H9 (cell line): Measurements from ENCODE around the gene ATG12. TPM values are rescaled to one million over a fixed set of nuclear protein-coding genes. Genes with fewer than 3 reads are reported as not detected.
A peak's percentile ranks its signal among the peaks of the same experiment; 100 is the strongest.

Experiments used
- DNase-seq: peaks from one replicate; pipeline ENCODE4 v3.0.0-alpha.2; 2017
- H2AFZ ChIP-seq: one replicate; pipeline ENCODE4 v1.6.1; 2013; ENCODE audit warnings: mild to moderate bottlenecking, low read length, control low read depth, moderate library complexity
- H2AK5ac ChIP-seq: 2 replicates; pipeline ENCODE4 v1.6.1; 2013; ENCODE audit warnings: low read length, control low read depth, mixed read lengths; ENCODE audit not compliant: insufficient read length
- H2BK120ac ChIP-seq: one replicate; pipeline ENCODE4 v1.6.1; 2013; ENCODE audit warnings: low read depth, mild to moderate bottlenecking, low read length, control low read depth, inconsistent platforms; ENCODE audit not compliant: poor library complexity, severe bottlenecking
- H2BK12ac ChIP-seq: 2 replicates; pipeline ENCODE4 v1.6.1; 2013; ENCODE audit warnings: low read length, control low read depth, mixed read lengths, low read depth; ENCODE audit not compliant: insufficient read length
- H2BK15ac ChIP-seq: 2 replicates; pipeline ENCODE4 v1.6.1; 2013; ENCODE audit warnings: low read depth, low read length, control low read depth
- H2BK20ac ChIP-seq: one replicate; pipeline ENCODE4 v1.6.1; 2013; ENCODE audit warnings: low read depth, mild to moderate bottlenecking, low read length, control low read depth, inconsistent platforms; ENCODE audit not compliant: poor library complexity, severe bottlenecking
- H2BK5ac ChIP-seq: 2 replicates; pipeline ENCODE4 v1.6.1; 2013; ENCODE audit warnings: low read length, control low read depth, mixed read lengths; ENCODE audit not compliant: insufficient read length
- H3K14ac ChIP-seq: 2 replicates; pipeline ENCODE4 v1.6.1; 2013; ENCODE audit warnings: low read length, control low read depth; ENCODE audit not compliant: insufficient read depth
- H3K18ac ChIP-seq: 2 replicates; pipeline ENCODE4 v1.6.1; 2013; ENCODE audit warnings: low read depth, mild to moderate bottlenecking, mixed read lengths, low read length, control low read depth; ENCODE audit not compliant: insufficient read length
- H3K23ac ChIP-seq: 2 replicates; pipeline ENCODE4 v1.6.1; 2013; ENCODE audit warnings: low read length, control low read depth, mixed read lengths, low read depth; ENCODE audit not compliant: insufficient read length
- H3K23me2 ChIP-seq: 2 replicates; pipeline ENCODE4 v1.6.1; 2013; ENCODE audit warnings: low read depth, mild to moderate bottlenecking, mixed read lengths, low read length, control low read depth; ENCODE audit not compliant: insufficient read length, poor library complexity, severe bottlenecking
- H3K27ac ChIP-seq: 2 replicates; pipeline ENCODE4 v1.5.1; 2013; ENCODE audit warnings: low read length, control low read depth, mixed read lengths, low read depth; ENCODE audit not compliant: insufficient read length
- H3K27me3 ChIP-seq: 2 replicates; pipeline ENCODE4 v1.6.1; 2013; ENCODE audit warnings: low read length, control low read depth, inconsistent platforms; ENCODE audit not compliant: insufficient read depth
- H3K4ac ChIP-seq: 2 replicates; pipeline ENCODE4 v1.6.1; 2013; ENCODE audit warnings: low read depth, mild to moderate bottlenecking, control low read depth, inconsistent platforms, low read length, moderate library complexity
- H3K4me1 ChIP-seq: 2 replicates; pipeline ENCODE4 v1.6.1; 2013; ENCODE audit warnings: low read length, control low read depth, inconsistent platforms; ENCODE audit not compliant: insufficient read depth
- H3K4me2 ChIP-seq: 2 replicates; pipeline ENCODE4 v1.6.1; 2013; ENCODE audit warnings: low read length, control low read depth, mixed read lengths; ENCODE audit not compliant: insufficient read length, insufficient read depth
- H3K56ac ChIP-seq: 2 replicates; pipeline ENCODE4 v1.6.1; 2013; ENCODE audit warnings: low read depth, mild to moderate bottlenecking, mixed read lengths, low read length, control low read depth; ENCODE audit not compliant: insufficient read length
- H3K79me1 ChIP-seq: 2 replicates; pipeline ENCODE4 v1.6.1; 2013; ENCODE audit warnings: low read depth, mild to moderate bottlenecking, moderate library complexity, low read length, control low read depth, inconsistent platforms; ENCODE audit not compliant: insufficient read depth, poor library complexity, severe bottlenecking
- H3K79me2 ChIP-seq: 2 replicates; pipeline ENCODE4 v1.6.1; 2013; ENCODE audit warnings: low read length, control low read depth, inconsistent platforms; ENCODE audit not compliant: insufficient read depth
- H3K9ac ChIP-seq: 2 replicates; pipeline ENCODE4 v1.6.1; 2013; ENCODE audit warnings: low read length, control low read depth, mixed read lengths; ENCODE audit not compliant: insufficient read length; ENCODE audit errors: extremely low read depth
- H3K9me3 ChIP-seq: one replicate; pipeline ENCODE4 v1.6.1; 2013; ENCODE audit warnings: low read depth, low read length, inconsistent platforms; ENCODE audit not compliant: control insufficient read depth
- H3T11ph ChIP-seq: one replicate; pipeline ENCODE4 v1.6.1; 2013; ENCODE audit warnings: mild to moderate bottlenecking, low read length, control low read depth, inconsistent platforms
- H4K20me1 ChIP-seq: one replicate; pipeline ENCODE4 v1.6.1; 2013; ENCODE audit not compliant: control insufficient read depth, insufficient read length, insufficient read depth
- H4K5ac ChIP-seq: 2 replicates; pipeline ENCODE4 v1.6.1; 2013; ENCODE audit warnings: low read depth, mild to moderate bottlenecking, mixed read lengths, low read length, control low read depth; ENCODE audit not compliant: insufficient read length
- H4K8ac ChIP-seq: replicated peaks from 2 replicates; pipeline ENCODE4 v1.6.1; 2013; ENCODE audit warnings: low read length, control low read depth, mixed read lengths, low read depth; ENCODE audit not compliant: insufficient read length
- H4K91ac ChIP-seq: 2 replicates; pipeline ENCODE4 v1.6.1; 2013; ENCODE audit warnings: low read depth, mild to moderate bottlenecking, moderate library complexity, mixed read lengths, low read length, control low read depth; ENCODE audit not compliant: insufficient read length
- H3K27ac Mint-ChIP-seq, 3 experiments: 2 replicates in 2 of 3; 3 replicates in 1 of 3; pipeline ENCODE4 v1.8.0; 2020 to 2021; ENCODE audit warnings: mixed read lengths in 3 of 3, mild to moderate bottlenecking in 1 of 3, moderate library complexity in 1 of 3
- H3K27me3 Mint-ChIP-seq: 2 replicates; pipeline ENCODE4 v1.8.0; 2021; ENCODE audit warnings: low read depth, mild to moderate bottlenecking, moderate library complexity, mixed read lengths
- H3K36me3 Mint-ChIP-seq, 3 experiments: 2 replicates in 2 of 3; 3 replicates in 1 of 3; pipeline ENCODE4 v1.8.0; 2020 to 2021; ENCODE audit warnings: low read depth in 3 of 3, mixed read lengths in 3 of 3; ENCODE audit not compliant: insufficient read depth in 1 of 3
- H3K4me1 Mint-ChIP-seq, 2 experiments: 2 replicates each; pipeline ENCODE4 v1.8.0; 2020; ENCODE audit warnings: mixed read lengths in 2 of 2
- H3K4me3 Mint-ChIP-seq, 2 experiments: 2 replicates in 1 of 2; 3 replicates in 1 of 2; pipeline ENCODE4 v1.8.0; 2020 to 2021; ENCODE audit warnings: mild to moderate bottlenecking in 2 of 2, mixed read lengths in 2 of 2, moderate library complexity in 1 of 2
- H3K9me3 Mint-ChIP-seq, 2 experiments: 2 replicates in 1 of 2; 3 replicates in 1 of 2; pipeline ENCODE4 v1.8.0; 2020; ENCODE audit warnings: mild to moderate bottlenecking in 2 of 2, mixed read lengths in 2 of 2, moderate library complexity in 1 of 2
- WGBS: extraction: QIAGEN DNeasy Blood & Tissue Kit; methylation state at CpG from one replicate; pipeline ENCODE4 v1.1.7; 2013; ENCODE audit warnings: missing lambda C conversion rate, low lambda C conversion rate, mixed read lengths; ENCODE audit not compliant: insufficient read length; ENCODE audit errors: extremely low coverage; 5-methylcytosine and 5-hydroxymethylcytosine counted together
- total RNA-seq: library from RNA; stranded (reverse); gene quantifications from 2 replicates; pipeline ENCODE4 v1.2.1, GENCODE V29; 2021
- TF ChIP-seq, protein P1 (sequence below): fragments of 200-600 bp; sonication (generic); conservative IDR thresholded peaks from 3 replicates; pipeline ENCODE4 v1.8.0; 2021; ENCODE audit warnings: antibody characterized with exemption, mild to moderate bottlenecking

ATG12 gene
- total RNA-seq, 1 experiment from 2014 or later = 52.9 TPM

DNA sequence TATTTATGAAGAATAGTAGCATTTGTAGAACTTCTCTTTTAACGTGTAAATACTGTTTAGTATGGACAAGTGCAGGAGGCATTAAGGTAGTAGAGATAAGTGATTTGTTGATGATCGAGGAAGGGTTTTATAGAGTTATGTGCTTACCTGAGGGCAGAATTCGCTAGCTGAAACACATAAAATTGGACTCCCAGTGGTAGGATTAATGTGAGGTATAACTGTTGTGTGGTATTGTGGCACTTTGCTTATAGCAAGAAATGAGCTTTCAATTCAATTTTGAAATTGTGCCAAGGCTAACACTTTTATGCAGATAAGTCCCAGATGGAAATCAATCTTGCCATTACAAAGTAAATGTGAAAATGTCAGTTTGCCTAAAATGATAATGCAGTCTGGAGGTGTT lies 1.6 kb upstream of the ATG12 start:
- H3K4me2 ChIP-seq = peak overlapping the region; percentile 100
- H3K14ac ChIP-seq = no peak overlapping the region
- H3K4me1 ChIP-seq = no peaks in the 10 kb centered on the region
- no peaks in the 10 kb centered on the region for H4K20me1 ChIP-seq
- H2BK120ac ChIP-seq = no peak overlapping the region
- H4K8ac ChIP-seq = no peak overlapping the region
- WGBS = 100% methylated on average over 1 of the region's 3 CpGs
- peaks cover 8% of the 10 kb centered on the region for H3K23me2 ChIP-seq
- no peak overlapping the region for H3K23ac ChIP-seq
- no peak overlapping the region for H2BK15ac ChIP-seq
- peaks cover 23 to 27% of the 10 kb centered on the region in 2 experiments for H3K4me1 Mint-ChIP-seq
- no peak overlapping the region for H3K27ac ChIP-seq
- no peaks in the 10 kb centered on the region for H3K27me3 ChIP-seq
- DNase-seq = no peak
- no peaks in the 10 kb centered on the region for H3K9me3 ChIP-seq
- peaks cover 10% of the 10 kb centered on the region for H3K79me1 ChIP-seq
- H4K5ac ChIP-seq = no peak overlapping the region
- no peak overlapping the region for H2AFZ ChIP-seq
- no peaks in the 10 kb centered on the region for H3K27me3 Mint-ChIP-seq
- no peaks in the 10 kb centered on the region for H3K9me3 Mint-ChIP-seq
- H2BK5ac ChIP-seq = no peak overlapping the region
- no peak overlapping the region for H3K18ac ChIP-seq
- no peak overlapping the region for H2AK5ac ChIP-seq
- H2BK12ac ChIP-seq = no peak overlapping the region
- H3K9ac ChIP-seq = no peak overlapping the region
- H2BK20ac ChIP-seq = no peak overlapping the region
- no peak overlapping the region for H3K4ac ChIP-seq
- peak overlapping the region; percentile 94 to 97 for H3K4me3 Mint-ChIP-seq
- no peak overlapping the region for H3K27ac Mint-ChIP-seq
- no peak overlapping the region for H3K56ac ChIP-seq
- peaks cover 9% of the 10 kb centered on the region; the same call in 1 of the 2 replicates for H3K79me2 ChIP-seq
- TF ChIP-seq, protein P1, sequence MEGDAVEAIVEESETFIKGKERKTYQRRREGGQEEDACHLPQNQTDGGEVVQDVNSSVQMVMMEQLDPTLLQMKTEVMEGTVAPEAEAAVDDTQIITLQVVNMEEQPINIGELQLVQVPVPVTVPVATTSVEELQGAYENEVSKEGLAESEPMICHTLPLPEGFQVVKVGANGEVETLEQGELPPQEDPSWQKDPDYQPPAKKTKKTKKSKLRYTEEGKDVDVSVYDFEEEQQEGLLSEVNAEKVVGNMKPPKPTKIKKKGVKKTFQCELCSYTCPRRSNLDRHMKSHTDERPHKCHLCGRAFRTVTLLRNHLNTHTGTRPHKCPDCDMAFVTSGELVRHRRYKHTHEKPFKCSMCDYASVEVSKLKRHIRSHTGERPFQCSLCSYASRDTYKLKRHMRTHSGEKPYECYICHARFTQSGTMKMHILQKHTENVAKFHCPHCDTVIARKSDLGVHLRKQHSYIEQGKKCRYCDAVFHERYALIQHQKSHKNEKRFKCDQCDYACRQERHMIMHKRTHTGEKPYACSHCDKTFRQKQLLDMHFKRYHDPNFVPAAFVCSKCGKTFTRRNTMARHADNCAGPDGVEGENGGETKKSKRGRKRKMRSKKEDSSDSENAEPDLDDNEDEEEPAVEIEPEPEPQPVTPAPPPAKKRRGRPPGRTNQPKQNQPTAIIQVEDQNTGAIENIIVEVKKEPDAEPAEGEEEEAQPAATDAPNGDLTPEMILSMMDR = no peak
- H3T11ph ChIP-seq = no peak overlapping the region
- peaks cover 0 to 5% (median under 1%) of the 10 kb centered on the region in 3 experiments; a peak in 4 of 7 replicates for H3K36me3 Mint-ChIP-seq
- H4K91ac ChIP-seq = no peak overlapping the region
